ENCODE measurements around the gene PLA2G5.
"Not testable (repeated sequence)": the region's sequence is repeated elsewhere in the genome, so short reads cannot be mapped to it uniquely, and the experiment has no call there.

PLA2G5 gene

DNA sequence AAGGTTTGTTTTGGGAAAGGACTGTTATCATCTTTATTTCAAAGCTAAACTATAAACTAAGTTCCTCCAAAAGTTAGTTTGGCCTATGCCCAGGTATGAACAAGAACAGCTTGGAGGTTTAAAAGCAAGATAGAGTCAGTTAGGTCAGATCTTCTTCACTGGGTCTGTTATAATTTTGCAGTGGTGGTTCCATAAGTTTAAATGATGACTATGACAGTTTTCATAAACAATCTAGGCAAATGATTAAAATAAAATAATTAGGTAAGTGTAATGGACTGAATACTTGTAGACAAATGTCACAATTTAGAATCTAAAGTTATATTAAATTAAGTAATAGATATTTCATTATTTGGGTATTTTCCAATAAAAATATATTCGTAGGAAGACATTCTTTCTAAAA is 21.4 kb upstream of the PLA2G5 start:
- TF ChIP-seq, protein P1, sequence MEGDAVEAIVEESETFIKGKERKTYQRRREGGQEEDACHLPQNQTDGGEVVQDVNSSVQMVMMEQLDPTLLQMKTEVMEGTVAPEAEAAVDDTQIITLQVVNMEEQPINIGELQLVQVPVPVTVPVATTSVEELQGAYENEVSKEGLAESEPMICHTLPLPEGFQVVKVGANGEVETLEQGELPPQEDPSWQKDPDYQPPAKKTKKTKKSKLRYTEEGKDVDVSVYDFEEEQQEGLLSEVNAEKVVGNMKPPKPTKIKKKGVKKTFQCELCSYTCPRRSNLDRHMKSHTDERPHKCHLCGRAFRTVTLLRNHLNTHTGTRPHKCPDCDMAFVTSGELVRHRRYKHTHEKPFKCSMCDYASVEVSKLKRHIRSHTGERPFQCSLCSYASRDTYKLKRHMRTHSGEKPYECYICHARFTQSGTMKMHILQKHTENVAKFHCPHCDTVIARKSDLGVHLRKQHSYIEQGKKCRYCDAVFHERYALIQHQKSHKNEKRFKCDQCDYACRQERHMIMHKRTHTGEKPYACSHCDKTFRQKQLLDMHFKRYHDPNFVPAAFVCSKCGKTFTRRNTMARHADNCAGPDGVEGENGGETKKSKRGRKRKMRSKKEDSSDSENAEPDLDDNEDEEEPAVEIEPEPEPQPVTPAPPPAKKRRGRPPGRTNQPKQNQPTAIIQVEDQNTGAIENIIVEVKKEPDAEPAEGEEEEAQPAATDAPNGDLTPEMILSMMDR (IDR thresholded peaks at IDR 0.05; ENCODE audit: insufficient read depth, low read length, poor library complexity, severe bottlenecking), result no peak
- H3K4me3 ChIP-seq (replicated peaks; ENCODE audit: low read depth, low read length), result no peak overlapping the region
- no peaks in the 10 kb centered on the region for H3K27me3 ChIP-seq (replicated peaks; ENCODE audit: control insufficient read depth, insufficient read depth, low read length)
- no peak for DNase-seq (ENCODE audit: extremely low read depth, insufficient read length)
- no peaks in the 10 kb centered on the region for H3K36me3 ChIP-seq (ENCODE audit: control insufficient read depth, insufficient read depth, low read length)

DNA sequence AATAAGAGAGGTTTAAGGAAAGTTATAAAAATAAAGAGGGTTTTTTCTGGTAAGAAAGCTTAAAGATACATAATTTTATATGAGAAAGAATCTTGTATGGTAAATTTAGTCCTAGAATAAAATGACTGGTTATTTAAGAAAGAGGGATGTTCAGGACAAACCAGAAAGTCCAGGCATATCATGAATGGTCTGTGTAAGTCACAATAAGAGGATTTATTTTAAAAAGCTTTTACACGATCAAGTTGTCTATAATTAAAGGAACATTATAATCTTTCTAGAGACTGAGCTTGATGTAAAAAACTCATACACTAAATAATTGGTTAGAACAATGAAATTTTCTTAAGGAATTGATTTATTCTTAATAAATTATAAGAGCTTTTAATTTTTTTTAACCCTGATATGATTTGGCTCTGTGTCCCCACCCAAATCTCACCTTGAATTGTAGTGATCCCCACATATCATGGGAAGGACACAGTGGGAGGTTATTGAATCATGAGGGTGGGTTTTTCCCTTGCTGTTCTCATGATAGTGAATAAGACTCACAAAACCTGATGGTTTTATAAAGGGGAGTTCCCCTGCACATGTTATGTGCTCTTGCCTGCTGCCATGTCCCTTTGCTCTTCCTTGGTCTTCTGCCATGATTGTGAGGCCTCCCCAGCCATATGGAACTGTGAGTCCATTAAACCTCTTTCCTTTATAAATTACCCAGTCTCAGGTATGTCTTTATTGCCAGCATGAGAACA is 20.8 kb upstream of the PLA2G5 start:
- not testable (repeated sequence) for H3K4me3 ChIP-seq (replicated peaks; ENCODE audit: low read depth, low read length)

GRCh38 chr1:20051218-20051829 is 18.7 kb upstream of the PLA2G5 start:
- no peak for DNase-seq (ENCODE audit: extremely low read depth, insufficient read length)
- TF ChIP-seq, protein P1 (IDR thresholded peaks at IDR 0.05; ENCODE audit: insufficient read depth, low read length, poor library complexity, severe bottlenecking), result no peak
- H3K36me3 ChIP-seq (ENCODE audit: control insufficient read depth, insufficient read depth, low read length), result no peaks in the 10 kb centered on the region
- no peak overlapping the region for H3K4me3 ChIP-seq (replicated peaks; ENCODE audit: low read depth, low read length)
- no peaks in the 10 kb centered on the region for H3K27me3 ChIP-seq (replicated peaks; ENCODE audit: control insufficient read depth, insufficient read depth, low read length)

More for the DNA sequence above, 20.8 kb upstream of the PLA2G5 start:
- not testable (repeated sequence) for H3K27me3 ChIP-seq (replicated peaks; ENCODE audit: control insufficient read depth, insufficient read depth, low read length); DNase-seq (ENCODE audit: extremely low read depth, insufficient read length); H3K36me3 ChIP-seq (ENCODE audit: control insufficient read depth, insufficient read depth, low read length)

GRCh38 chr1:20052386-20052785 is 17.6 kb upstream of the PLA2G5 start:
- Histone ChIP-seq H3K4me3 (replicated peaks; ENCODE audit: low read depth, low read length) (no peak overlapping the region), H3K36me3 (ENCODE audit: control insufficient read depth, insufficient read depth, low read length) (no peaks in the 10 kb centered on the region), H3K27me3 (replicated peaks; ENCODE audit: control insufficient read depth, insufficient read depth, low read length) (no peaks in the 10 kb centered on the region)
- no peak for DNase-seq (ENCODE audit: extremely low read depth, insufficient read length)
- TF ChIP-seq, protein P1 (IDR thresholded peaks at IDR 0.05; ENCODE audit: insufficient read depth, low read length, poor library complexity, severe bottlenecking), result no peak

- no peaks in the 10 kb centered on the region for H3K27me3 ChIP-seq (replicated peaks; ENCODE audit: control insufficient read depth, insufficient read depth, low read length)
- DNase-seq (ENCODE audit: extremely low read depth, insufficient read length), result no peak
- no peak overlapping the region for H3K4me3 ChIP-seq (replicated peaks; ENCODE audit: low read depth, low read length)
- H3K36me3 ChIP-seq (ENCODE audit: control insufficient read depth, insufficient read depth, low read length), result no peaks in the 10 kb centered on the region
- TF ChIP-seq, protein P1 (IDR thresholded peaks at IDR 0.05; ENCODE audit: insufficient read depth, low read length, poor library complexity, severe bottlenecking), result no peak
Observed at GRCh38 chr1:20057886-20058420, 12.0 kb upstream of the PLA2G5 start.

DNA sequence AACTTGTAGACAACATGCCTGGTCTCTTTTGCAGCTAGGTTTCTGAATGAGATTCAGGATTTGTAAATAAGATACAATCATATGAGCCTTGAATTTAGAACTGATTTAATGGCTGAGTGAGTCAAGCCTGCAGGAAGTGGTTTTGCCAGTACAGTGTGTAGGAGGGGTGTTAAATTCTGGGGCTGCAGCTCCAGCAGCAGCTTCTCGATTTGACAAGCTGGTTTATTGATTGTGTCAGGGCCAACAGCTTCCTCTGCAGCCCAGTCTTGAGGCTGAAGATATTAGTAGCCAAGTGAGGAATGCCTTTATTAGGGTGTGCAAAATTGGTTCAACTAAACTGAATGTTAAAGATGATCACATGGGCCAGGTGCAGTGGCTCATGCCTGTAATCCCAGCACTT is 11.5 kb upstream of the PLA2G5 start:
- TF ChIP-seq, protein P1 (IDR thresholded peaks at IDR 0.05; ENCODE audit: insufficient read depth, low read length, poor library complexity, severe bottlenecking), result no peak
- no peak for DNase-seq (ENCODE audit: extremely low read depth, insufficient read length)
- Histone ChIP-seq H3K27me3 (replicated peaks; ENCODE audit: control insufficient read depth, insufficient read depth, low read length) (no peaks in the 10 kb centered on the region), H3K4me3 (replicated peaks; ENCODE audit: low read depth, low read length) (no peak overlapping the region), H3K36me3 (ENCODE audit: control insufficient read depth, insufficient read depth, low read length) (no peaks in the 10 kb centered on the region)

Measured in GM06990 (cell line).